CD4-positive, alpha-beta T cell treated with Interleukin-12 subunit alpha and Interleukin-12 subunit beta, for 1 hour (primary cell): Measurements from ENCODE around the gene OBP2B.
"Not testable (repeated sequence)": the region's sequence is repeated elsewhere in the genome, so short reads cannot be mapped to it uniquely, and the experiment has no call there.

Source experiments
- DNase-seq: peaks from one replicate; pipeline ENCODE4 v3.0.0-alpha.2; 2020

Gene OBP2B

DNA sequence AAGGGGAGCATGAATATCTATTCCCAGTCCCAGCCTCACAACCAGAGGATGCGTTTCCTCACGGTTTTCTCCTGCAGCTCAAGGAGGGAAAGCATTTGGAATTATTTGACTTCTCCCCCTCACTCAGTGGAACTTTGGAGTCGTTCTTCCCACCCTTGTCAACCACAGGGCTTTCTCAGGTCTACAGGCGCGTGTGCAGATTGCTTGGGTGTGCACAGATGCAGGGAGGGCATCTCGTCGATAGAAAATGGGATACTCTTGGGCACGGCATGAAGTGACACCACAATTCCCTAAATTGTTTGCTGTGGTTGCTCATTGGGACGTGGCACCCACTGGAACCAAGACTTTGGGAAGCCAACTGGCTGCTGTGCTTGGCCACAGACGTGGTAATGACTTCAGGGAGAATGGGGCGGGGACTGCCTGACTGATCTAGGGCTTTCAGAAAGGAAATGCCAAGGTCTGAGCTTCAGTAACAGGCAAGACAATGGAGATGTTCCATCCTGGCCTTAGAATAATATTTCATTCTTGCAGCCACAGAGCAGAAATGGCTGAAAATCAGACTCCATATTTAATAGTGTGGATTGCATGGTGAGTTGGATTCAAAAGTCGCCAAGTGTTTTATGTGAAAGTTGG is 12.2 kb upstream of the OBP2B start:
- no peak for DNase-seq

DNA sequence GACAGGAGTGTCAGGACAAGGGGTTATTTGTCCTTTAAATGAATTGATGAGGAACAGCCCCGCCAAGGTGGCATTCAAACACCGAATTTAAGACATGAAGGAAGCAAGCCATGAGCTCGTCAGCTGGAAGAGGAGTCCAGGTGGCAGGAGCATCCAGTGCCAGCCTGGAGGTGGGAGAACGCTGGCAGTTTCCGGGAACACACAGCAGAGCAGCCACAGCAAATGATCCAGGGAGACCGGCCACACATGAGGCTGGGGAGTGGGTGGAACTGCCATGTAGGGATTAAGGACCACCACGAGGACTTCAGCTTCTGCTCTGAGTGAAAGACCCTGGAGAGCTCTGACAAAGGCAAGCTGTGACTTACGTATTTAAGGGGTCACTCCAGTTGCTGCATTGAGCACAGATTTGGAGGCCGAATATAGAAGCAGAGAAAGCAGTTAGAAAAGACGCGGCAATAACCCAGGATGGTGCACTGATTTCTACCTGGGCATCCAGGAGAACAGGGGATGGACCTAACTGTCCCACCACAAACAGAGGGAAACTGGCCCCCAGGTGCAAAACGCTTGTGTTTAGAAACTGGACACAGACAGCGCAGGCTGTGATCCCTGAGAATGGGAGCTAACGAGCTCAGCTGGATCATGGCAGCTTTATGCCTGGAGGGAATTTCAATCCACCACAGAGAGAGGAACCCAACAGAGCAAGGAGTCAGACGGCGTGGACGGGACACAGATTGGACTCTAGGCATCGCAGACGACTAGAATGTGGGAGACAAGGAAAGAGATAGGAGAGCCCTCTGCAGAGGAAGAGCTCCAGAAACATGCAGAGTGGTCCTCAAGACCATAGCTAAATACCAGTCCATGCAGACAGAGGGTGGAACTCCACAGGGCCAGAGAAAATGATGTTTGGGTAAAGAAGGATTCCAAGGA is 9.3 kb upstream of the OBP2B start:
- not testable (repeated sequence) for DNase-seq

DNA sequence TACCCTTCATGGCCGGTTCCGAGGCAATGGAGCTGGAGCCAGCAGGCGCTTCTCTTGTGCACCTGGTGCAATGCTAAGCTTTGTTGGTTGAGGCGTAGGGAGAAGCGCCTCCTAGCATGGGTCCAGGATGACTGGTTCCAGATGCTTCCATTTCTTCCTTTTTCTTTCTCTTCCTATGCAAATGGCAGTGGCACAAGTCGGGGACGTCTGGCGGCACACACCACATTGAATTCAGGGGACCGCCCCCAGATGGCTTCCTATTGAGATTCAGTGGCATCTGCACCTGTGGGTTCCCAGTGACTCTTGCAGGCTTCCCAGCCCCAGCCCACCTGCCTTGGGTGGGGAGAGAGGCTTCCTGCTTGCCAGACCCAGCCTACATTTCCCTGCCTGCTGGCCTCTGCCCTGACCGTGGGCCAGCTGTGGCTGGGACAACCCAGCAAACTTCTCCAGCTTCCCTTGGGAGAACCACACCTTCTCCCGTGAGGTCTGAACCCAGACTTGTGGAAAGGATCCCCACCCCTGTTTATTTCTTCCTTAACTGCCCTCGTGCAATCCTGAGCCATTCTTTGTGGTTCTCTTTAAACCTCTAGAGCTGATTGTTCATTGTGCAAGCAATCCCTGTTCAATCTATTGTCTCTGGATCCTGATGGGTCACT is 8.4 kb upstream of the OBP2B start:
- DNase-seq: not testable (repeated sequence)

DNA sequence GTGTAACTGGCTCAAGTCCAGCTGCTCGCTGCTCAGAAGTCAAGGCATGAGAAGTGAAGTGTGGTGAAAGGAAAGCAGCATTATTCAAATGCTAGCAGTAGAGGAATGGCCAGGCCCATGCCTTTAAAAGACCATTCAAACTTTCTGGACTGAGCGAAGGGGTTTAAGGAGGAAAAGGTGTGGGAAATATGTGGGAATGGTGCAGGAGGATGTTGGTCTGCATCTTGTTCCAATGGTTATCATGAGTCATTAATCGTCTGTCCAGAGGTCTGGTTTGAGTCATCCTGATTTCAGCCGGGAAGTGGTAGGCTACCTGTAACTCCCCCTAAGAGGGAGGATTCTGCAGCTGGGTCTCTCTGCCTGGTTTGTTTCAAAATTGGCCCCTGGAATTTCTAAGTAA is 5.2 kb upstream of the OBP2B start:
- not testable (repeated sequence) for DNase-seq

DNA sequence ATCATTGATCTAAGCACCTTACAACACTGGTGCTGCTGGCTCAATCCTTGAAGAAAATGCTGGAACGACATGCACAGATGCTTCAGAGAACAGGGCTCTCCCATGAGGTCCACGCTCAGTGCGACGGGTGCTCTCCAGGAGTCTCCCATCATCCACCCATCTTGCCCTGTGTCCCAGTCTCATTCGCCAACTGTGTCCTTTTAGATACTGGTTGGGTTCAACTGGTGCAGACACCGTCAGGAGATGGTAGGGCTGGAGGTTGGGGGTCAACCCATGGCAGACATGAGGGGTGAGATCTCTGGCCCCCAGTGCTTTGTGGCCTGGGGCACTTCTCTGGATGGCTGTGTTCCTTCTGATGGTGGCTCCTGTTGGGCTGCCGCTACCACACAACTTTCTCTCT is 1.6 kb upstream of the OBP2B start:
- no peak for DNase-seq

DNA sequence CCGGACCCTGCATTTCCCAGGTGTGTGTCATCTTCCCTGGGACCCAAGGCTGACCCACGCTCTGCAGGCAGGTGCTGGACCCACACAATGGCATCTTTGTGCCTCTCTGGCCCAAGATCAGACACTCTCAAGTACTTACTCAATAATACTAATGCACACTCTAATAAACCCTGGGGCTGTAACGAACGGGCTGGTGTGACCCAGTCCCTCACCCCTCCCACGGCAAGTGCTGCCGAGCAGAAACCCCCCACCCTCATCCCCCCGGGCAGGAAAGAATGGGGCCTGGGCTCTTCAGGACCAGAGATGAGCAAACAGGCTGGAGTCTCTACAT is 1.1 kb upstream of the OBP2B start:
- no peak for DNase-seq

DNA sequence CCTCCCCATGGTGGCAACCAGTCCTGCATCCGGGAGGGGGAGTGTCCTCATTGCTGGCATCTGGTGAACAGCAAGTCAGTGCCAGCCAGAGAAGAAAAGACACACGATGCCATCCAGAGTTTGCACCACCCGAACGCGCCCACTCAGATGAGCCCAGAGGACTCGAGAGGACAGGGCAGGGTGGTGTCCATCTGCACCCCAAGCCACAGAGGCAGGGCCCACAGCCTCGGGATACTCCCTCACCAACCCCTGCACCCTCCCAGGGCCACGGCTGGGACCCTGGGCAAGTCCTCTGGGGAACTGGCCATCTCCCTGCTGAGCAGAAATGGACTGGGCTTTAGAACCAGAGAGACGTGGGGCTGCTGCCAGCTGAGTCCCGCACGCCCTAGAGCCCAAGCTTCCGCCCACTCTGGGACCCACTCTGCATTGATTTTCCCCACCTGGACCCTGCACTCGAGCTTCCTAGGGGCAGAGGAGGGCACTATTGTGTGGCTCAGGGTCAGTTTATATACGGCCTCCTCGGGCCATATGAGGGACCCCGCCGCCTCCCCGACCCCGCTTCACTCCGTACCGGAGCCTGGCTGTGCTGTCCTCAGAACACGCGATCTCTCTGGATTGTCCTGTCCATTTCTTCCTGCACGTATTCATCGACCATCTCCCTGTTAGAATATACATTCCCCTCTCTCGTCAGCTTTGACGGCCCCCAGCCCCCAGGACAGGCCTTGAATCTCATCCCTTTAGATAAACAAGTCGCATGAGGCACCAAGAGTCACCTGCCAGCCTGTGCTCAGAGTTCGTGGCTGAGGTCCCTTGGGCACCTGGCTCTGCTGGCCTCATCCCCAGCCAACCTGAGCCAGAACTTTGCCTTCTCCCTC is 514 bp upstream of the OBP2B start:
- DNase-seq: not testable (repeated sequence)

DNA sequence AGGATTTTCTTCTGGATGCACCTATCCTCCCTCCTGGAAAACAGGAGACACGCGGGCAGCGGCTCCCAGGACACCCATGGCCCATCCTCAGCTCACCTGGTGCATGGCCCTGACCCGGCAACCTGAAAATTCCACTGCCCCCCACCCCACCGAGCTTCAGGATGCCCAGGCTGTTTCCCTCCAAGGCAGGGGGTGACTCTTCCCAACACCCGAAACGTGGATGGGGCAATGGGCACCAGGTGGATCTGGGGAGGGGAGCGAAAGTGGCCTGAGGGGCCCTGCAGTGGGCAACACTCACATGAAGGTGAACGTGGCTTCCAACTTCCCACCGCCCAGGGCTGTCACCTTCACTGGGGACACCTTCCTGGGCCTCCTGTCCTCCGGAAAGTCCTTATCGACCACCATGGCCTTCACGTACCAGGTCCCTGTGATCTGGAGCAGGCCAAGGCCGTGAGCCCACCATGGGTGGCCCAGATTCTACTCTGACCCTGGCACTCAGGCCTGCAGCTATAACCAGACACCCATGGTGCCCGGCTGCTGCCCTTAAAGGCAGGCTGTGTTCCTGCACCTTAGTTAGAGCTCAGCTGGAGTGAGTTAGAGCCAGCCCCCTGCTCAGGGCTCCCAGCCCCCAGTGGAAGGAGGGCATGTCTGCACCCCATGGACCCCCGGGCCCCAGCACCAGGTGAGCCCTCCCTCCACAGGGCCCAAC is 725 bp downstream of the OBP2B start:
- DNase-seq: not testable (repeated sequence)

DNA sequence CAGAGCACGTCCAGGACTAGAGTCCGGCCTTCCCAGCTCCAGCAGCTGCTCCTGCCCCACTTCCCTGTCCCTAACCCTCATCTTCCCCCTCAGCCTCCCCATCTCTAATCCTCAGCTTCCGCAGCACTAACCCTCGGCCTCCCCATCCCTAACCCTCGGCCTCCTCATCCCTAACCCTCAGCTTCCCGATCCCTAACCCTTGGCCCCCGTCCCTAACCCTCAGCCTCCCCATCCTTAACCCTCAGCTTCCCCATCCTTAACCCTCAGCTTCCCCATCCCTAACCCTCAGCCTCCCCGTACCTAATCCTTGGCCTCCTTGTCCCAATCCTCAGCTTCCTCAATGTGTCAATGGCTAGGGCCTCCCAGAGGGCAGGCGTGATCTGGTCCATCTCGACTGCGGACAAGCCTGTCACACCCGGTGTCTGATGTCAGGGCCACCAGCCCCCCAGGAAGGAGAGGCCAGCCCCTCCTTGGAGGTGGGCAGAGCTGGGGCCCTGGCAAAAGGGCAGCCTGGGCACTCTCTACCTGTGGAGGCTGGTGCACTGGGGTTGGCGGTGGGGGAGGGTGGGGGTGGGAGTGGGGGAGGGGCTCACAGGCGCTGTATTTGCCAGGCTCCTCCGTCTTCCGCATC is 1.4 kb downstream of the OBP2B start:
- no peak for DNase-seq

DNA sequence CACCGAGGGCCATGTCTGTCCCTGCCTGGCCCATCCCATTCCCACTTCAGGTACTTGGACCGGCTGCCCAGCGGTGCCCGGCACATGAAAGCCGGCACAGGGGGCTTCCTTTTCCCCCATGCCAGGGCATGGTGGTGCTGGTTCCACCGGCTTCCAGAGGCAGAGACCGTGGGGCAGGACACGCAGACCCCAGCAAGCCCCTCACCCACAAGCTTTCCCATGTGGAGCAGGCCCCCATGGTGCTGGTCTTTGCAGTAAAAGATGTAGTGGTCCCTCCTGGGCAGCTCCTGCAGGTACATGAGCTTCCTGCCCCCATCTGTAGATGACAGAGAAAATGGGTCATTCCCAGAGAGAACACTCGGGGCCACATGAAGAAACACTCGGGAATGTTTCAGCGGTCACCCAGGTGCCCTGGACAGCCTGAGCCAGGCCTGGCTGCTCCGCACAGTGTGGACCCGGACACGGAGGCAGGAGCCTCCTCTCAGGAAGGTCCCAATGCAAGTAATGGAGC is 2.0 kb downstream of the OBP2B start:
- DNase-seq: no peak

DNA sequence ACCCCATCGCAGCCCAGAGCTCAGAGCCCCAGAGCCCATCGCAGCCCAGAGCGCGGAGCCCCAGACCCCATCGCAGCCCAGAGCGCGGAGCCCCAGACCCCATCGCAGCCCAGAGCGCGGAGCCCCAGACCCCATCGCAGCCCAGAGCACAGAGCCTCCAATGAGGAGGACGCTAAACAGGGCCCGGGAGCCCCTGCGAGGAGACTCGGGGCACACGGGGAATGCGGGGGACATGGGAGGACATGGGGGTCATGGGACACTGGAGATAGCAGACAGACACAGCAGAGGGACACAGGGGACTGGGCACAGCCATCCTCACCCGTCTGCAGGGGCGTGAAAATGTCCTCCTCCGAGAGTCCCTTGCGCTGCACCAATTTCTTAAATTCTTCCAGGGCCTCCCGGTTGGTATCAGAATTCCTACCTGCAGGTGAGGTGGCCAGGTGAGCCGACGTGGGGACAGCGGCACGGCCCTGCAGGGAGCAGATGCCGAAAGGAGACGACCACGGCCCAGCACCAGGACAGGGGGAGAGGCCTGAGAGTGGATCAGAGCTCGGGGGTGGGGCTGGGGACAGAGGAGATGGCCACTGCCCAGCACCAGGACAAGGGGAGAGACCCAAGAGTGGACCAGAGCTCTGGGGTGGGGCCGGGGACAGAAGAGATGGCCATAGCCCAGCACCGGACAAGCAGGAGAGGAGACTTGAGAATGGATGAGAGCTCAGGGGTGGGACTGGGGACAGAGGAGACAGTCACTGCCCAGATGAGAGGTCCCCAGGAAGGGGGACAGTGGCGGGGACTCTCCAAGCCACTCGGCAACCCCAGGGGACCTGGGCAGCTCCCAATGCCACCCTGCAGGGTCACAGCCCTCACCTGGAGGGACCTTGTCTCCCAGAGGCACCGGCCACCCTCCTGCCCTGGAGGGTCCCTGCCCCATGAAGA is 2.8 kb downstream of the OBP2B start:
- no peak for DNase-seq

DNA sequence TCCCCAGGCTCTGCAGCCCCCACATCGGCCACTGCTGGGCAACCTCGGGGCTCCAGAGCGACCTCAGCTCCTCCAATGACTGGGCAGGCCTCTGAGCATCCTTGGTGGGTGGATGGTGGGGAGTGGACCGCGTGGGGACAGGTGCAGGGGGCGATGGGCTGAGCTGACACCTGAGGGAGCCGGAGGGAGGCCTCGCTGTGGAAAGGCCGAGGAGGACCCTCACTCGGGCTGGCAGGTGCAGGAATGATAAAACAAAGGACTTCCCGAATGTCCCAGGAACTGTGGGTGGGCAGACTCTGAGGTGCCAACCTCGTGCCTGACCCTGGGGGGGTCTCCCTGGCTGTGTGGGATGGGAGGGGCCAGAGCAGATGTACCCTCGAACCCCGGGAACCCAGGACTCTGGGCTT is 3.6 kb downstream of the OBP2B start:
- not testable (repeated sequence) for DNase-seq

DNA sequence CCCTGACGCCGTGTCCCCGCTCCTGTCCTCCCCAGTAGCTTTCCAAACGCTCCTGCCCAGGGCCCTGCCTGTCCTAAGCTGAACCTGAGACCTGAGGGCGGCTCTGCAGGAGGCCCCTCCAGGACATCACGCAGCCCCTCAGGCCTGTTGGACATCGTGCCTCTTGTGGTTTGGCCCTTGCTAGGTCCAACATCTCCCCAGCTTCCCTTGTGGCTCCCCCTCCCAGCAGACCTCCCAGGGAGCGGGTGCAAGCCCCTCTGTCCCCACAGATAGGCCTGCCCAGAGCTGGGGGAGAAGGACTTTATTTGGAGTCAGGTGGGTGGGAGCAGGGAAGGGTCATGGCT is 4.1 kb downstream of the OBP2B start:
- no peak for DNase-seq

DNA sequence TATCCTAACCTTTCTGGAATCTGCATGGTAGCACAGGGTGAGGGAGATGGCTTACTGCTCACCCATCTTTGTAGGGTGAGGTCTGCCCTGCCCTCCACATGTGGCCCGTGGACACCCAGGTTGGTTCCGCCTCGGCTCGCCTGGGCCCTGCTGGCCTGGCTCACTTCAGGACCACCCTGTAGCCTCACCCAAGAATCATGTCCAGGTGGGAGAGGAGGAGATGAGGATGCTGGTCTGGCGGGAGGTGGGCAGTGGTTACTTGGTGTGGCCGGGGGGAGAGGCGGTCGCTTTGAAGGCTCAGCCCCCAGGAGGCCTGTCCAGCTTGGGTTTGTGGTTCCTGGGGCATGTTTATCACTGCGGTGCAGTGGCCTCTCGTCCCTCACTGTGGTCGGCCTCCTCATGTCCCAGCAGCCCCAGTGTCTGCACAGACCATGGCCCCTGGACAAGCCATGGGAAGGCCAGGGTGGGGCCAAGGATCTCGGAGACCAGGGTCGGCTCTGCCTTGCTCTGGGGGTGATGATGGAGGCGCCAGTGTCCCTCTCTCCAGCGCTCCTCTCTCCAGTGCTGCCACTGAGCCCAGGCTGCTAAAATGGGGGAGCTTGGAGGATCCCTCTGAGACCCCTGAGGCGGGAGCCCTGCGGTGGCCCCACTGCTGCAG is 4.6 kb downstream of the OBP2B start:
- DNase-seq: no peak

DNA sequence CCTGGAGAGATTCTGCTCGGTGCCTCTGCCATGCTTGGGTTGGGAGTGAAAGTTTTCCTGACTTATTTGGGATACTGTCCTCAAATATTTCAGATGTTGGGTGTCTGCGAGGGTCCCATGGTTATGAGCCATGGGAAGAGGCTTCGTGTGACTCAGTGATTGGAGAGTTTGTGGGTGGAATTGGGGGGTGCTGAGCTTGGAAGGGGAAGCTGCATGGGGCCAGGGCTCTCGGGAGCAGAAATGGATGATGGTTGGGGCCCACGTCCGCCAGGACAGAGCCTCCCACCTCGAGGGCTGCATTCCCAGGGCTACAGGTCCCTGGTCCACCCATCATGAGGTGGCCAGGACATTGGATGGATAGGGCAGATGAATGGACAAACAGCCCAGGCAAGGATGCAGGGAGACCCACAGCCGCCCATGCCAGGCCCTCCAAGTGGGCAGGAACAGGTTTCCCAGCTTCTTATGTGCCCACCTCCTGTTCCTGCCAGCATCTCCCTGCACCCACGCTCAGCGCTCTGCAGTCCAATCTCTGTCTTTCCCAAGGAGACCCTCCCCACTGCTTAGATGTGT is 5.5 kb downstream of the OBP2B start:
- no peak for DNase-seq

DNA sequence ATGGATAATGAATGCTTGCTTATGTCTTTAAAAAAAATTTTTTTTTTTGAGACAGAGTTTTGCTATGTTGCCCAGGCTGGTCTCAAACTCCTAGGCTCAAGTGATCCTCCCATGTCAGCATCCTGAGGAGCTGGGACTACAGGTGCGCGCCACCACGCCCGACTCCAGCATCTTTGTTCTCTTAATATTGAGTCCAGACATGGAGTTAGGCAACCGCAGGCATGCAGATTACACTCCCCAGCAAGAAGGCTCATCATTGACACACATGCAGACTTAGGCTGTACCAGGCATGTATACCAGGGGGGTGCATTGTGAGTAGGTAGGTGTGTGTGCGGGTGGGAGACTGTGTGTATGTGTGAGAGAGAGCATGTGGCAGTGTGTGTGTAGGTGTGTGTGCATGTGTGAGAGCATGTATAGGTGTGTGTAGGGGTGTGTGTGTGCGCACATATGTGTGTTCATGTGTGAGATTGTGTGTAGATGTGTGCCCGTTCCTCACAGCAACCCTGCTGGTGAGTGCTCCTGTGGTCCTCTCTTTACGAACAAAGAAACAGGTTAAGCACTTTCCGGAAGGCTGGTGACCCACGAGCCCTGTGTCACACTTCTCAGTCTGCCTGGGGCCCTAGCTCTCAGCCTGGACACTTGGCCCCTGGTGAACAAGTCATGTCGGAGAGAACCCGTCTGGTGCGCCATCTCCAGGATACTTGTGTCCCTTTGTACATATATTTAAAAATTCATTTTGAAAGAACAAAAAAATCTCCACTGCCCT is 6.2 kb downstream of the OBP2B start:
- DNase-seq: no peak

DNA sequence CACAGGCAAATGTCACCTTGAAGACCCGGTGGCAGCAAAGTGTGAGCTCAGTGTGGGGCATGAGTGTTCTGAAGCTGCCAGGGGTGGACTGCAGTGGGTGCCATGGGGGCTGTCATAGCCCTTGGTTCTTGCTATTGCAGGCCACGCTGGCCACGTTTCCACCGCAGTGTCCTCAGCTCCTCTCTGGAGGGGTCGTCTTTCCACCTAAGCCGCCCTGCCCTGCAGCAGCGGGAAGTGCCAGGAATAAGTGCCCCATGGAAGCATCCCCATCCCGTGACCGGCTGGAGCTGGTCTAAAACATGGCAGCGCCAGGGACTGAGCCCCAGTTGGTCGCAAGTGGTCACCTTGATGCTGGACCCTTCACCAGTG is 6.9 kb downstream of the OBP2B start:
- no peak for DNase-seq

DNA sequence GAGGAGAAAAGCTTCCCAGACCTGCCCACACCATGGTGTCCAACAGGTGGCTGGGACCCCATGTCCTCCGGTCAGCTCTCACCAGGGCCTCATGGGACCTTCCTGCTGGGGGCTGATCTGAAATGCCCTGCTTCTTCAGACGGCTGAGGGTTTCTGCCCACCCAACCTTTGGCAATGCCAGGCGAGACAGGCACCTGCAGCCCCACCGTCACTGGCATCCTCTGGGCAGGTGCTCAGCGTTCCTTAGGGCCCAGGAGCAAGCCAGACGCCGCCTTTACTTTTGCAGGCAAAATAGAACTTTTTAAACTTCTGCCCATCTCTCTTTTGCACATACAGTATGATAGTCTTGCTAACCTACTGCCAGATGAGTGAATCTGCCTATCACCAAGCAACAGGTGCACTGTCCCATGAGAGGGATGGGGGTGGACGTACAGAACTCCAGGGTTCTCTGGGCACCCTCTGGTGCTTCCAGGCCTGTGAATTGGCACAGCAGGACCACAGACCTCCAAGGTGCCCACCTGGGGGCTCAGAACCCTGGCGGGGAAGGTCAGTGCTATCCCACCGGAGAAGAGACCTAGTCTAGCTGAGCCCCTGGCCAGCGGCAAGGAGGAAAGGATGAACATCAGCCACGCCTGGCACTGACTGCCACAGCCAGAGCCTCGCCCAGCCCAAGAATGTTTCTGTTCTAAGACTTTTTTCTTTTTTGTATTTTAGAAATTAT is 7.5 kb downstream of the OBP2B start:
- no peak for DNase-seq
